GM12891 (cell line): ENCODE measurements around the gene CD44.

Experiments
- PAX5 ChIP-seq: IDR thresholded peaks from 2 replicates; pipeline ENCODE4 v1.6.1; 2011; ENCODE audit warnings: low read length, moderate library complexity, mild to moderate bottlenecking; ENCODE audit not compliant: insufficient read depth, severe bottlenecking
- POLR2A ChIP-seq: IDR thresholded peaks from 2 replicates; pipeline ENCODE4 v1.6.1; 2011; ENCODE audit warnings: low read depth, low read length, control low read depth
- POLR2AphosphoS5 ChIP-seq: IDR thresholded peaks from 2 replicates; pipeline ENCODE4 v1.6.1; 2011; ENCODE audit warnings: low read depth, low read length, control low read depth
- POU2F2 ChIP-seq: IDR thresholded peaks from 2 replicates; pipeline ENCODE4 v1.6.1; 2011; ENCODE audit warnings: low read depth, mild to moderate bottlenecking, control low read depth, low read length, moderate library complexity
- SPI1 ChIP-seq: IDR thresholded peaks from 2 replicates; pipeline ENCODE4 v1.6.1; 2011; ENCODE audit warnings: low read depth, low read length, control low read depth
- TAF1 ChIP-seq: IDR thresholded peaks from 2 replicates; pipeline ENCODE4 v1.6.1; 2011; ENCODE audit warnings: low read depth, low read length, control low read depth

DNA sequence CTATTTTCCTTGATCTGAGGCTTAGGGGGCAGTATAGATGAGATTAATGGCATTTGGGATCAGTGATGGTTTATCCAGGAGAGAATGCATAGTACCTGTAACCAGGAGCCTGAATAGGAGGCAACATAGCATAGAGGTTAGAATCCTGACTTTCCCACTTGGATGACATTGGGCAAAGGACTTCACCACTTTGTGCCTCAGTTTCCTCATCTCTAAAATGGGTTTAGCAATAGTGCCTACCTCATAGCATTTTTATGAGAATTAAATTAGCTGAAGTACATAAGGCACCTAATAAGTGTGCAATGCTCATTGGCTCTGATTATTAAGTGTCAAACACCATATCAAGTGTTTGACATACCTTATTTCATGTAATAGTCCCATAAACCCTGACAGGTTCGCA, 30.8 kb downstream of the CD44 start:
- TF ChIP-seq POLR2AphosphoS5 (no peak), POLR2A (no peak), SPI1 (no peak), TAF1 (no peak), POU2F2 (no peak), PAX5 (no peak)
